NCI-H1048 (cell line): ENCODE data around the gene CDAN1.
"Not testable (repeated sequence)": the region's sequence is repeated elsewhere in the genome, so short reads cannot be mapped to it uniquely, and the experiment has no call there.

Experiments used
- DNase-seq: peaks from one replicate; lab custom pipeline; 2025; lab: John Stamatoyannopoulos, UW

Gene CDAN1

DNA sequence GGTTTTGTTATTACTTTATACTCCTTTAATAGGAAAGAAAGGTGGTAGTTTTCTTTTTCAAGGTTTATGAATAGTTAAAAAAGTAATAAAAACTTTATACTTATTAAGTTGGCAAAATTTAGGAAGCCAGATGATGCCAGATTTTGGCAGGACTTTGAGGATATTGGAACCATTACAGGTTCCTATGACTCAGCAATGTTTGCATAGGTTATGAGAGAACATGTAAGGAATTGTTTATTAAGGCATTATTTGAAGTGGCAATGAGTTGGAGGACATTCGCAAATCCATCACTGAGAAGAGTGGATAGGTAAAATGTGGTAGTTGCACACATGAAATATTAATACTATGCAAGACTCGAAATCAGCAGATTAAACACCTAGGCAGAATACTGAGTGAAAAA, 29.9 kb downstream of the CDAN1 start:
- DNase-seq: no peak

GRCh38 chr15:42705336-42705735, 31.6 kb downstream of the CDAN1 start:
- no peak for DNase-seq

- DNase-seq: peak; percentile 41
These were observed 32.4 kb downstream of the CDAN1 start for GRCh38 chr15:42704492-42704926.

DNA sequence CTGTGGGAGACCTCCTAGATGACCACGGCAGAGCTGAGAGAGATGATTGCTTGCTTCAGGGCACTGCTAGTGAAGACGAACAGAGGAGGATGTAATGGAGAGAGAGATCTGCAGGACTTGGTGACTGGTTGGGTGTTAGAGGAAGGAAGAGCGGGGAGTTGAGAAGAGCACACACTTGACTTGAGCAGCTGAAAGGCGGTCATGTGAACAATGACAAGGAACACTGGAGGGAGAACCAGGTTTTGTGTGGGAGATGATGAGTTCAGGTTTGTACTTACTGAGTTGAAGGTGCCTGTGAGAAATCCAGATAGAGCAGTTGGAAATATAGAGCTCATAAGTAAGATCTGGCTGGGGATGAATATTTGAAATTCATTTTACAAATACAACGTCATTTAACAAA, 40.3 kb downstream of the CDAN1 start:
- DNase-seq: no peak

- no peak for DNase-seq
These were observed 41.3 kb downstream of the CDAN1 start for GRCh38 chr15:42695527-42696071.

DNA sequence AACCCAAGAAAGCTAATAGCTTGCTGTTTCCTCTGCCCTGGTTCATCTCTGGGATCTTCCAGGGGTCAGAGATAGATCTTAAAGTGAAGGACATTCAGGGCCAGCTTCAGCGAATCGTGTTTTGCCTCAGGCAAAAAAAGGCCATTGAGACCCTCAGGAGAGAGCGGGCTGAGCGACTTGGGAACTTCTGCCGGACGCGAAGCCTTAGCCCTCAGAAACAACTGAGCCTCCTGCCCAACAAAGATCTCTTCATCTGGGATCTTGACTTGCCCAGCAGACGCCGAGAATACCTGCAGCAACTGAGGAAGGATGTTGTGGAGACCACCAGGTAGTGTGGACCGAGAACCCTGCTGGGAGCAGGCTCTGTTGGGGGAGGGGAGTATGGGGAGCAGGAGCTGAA, 42.5 kb downstream of the CDAN1 start:
- no peak for DNase-seq

DNA sequence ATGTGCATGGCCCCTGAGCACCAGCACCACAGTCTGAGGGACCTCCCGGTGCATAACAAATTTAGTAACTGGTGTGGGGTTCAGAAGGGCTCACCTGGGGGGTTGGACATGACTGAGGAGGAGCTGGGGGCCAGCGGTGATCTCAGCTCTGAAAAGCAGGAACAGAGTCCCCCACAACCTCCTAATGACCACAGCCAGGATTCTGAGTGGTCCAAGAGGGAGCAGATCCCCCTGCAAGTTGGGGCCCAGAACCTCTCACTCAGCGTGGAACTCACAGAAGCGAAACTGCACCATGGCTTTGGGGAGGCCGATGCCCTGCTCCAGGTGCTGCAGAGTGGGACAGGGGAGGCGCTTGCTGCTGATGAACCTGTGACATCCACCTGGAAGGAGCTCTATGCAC, 43.0 kb downstream of the CDAN1 start:
- no peak for DNase-seq

DNA sequence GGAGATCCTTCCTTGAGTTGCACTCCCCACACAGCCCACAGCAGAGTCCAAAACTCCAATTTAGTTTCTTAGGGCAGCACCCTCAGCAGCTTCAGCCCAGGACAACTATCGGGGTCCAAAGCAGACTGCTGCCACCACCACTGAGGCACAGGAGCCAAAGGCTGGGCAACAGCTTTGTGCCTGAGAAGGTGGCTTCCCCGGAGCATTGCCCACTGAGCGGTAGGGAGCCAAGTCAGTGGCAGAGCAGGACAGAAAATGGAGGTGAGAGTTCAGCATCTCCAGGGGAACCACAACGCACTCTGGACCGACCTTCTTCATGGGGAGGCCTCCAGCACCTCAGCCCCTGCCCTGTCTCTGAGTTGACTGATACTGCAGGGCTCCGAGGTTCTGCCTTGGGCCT, 43.4 kb downstream of the CDAN1 start:
- no peak for DNase-seq

- DNase-seq: no peak
These were observed 43.9 kb downstream of the CDAN1 start for GRCh38 chr15:42692997-42693396.

DNA sequence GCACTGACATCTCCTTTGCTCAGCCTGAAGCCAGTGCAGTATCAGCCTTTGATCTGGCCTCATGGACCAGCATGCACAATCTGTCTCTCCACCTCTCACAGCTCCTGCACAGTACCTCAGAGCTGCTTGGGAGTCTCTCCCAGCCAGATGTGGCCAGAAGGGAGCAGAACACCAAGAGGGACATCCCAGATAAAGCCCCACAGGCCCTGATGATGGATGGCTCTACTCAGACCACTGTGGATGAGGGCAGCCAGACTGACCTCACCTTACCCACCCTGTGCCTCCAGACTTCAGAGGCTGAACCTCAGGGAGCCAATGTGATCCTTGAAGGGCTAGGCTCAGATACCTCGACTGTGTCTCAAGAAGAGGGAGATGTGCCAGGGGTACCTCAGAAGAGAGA, 44.4 kb downstream of the CDAN1 start:
- DNase-seq: no peak

DNA sequence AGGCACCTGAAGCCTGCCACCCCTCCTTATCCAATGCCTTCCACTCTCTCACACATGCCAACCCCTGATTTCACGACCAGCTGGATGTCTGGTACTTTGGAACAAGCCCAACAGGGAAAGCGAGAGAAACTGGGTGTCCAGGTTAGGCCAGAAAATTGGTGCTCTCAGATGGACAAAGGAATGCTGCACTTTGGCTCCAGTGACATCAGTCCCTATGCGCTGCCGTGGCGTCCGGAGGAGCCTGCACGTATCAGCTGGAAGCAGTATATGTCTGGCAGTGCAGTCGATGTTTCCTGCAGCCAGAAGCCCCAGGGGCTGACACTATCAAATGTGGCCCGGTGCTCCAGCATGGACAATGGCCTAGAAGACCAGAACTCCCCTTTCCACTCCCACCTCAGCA, 45.2 kb downstream of the CDAN1 start:
- DNase-seq: no peak

GRCh38 chr15:42691308-42691707, 45.6 kb downstream of the CDAN1 start:
- no peak for DNase-seq

DNA sequence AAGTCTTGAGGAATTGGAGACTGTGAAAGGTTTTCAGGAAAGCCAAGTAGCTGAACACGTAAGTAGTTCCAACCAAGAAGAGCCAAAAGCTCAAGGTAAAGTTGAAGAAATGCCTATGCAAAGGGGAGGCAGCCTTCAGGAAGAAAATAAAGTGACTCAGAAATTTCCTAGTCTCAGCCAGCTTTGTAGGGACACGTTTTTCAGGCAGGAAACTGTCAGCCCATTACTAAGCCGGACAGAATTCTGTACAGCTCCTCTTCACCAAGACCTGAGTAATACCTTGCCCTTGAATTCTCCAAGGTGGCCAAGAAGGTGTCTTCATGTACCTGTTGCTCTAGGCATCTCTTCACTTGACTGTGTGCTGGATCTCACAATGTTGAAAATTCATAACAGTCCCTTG, 48.6 kb downstream of the CDAN1 start:
- DNase-seq: no peak

DNA sequence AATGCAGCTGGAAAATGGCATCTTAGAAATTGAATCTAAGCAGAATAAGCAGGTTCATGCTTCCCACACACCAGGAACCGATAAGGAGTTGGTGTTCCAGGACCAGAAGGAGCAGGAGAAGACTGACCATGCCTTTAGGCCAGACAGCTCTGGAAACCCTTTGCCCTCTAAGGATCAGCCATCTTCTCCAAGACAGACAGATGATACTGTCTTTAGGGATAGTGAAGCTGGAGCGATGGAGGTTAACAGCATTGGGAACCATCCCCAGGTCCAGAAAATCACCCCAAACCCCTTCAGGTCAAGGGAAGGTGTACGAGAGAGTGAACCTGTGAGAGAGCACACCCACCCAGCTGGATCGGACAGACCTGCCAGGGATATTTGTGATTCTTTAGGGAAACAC, 49.2 kb downstream of the CDAN1 start:
- DNase-seq: no peak

DNA sequence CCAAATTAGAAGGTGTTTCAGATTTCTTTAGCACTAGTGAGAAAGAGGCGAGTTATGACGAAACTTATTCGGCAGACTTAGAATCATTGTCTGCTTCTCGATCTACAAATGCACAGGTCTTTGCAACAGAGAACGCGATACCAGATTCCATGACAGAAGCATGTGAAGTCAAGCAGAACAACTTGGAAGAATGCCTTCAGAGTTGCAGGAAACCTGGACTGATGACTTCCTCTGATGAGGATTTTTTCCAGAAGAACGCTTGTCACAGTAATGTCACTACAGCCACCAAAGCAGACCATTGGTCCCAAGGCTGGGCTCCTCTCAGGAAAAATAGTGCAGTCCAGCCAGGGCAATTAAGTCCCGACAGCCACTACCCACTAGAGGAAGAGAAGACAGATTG, 50.6 kb downstream of the CDAN1 start:
- DNase-seq: no peak

- no peak for DNase-seq
These were observed 55.8 kb downstream of the CDAN1 start for GRCh38 chr15:42681119-42681518.

- not testable (repeated sequence) for DNase-seq
These were observed 56.8 kb downstream of the CDAN1 start for GRCh38 chr15:42680142-42680482.

GRCh38 chr15:42679285-42680141, 57.4 kb downstream of the CDAN1 start:
- no peak for DNase-seq

GRCh38 chr15:42675021-42675420, 61.9 kb downstream of the CDAN1 start:
- no peak for DNase-seq

GRCh38 chr15:42674472-42674871, 62.5 kb downstream of the CDAN1 start:
- no peak for DNase-seq
